Right ventricle myocardium superior (tissue), 1 donor: ENCODE measurements around the gene STAT5B. TPM values are rescaled to one million over a fixed set of nuclear protein-coding genes. Genes with fewer than 3 reads are reported as not detected.
"Not testable (repeated sequence)": the region's sequence is repeated elsewhere in the genome, so short reads cannot be mapped to it uniquely, and the experiment has no call there.

Experiments
- ATAC-seq: fragments of 200-7000 bp; cut with Tn5 transposase; one replicate; pipeline ENCODE4 v1.9.1; 2020; ENCODE audit warnings: mild to moderate bottlenecking; ENCODE audit not compliant: poor library complexity
- DNase-seq: peaks from one replicate; pipeline ENCODE4 v3.0.0-alpha.2; 2020
- intact Hi-C: fragments of 100-400 bp; cut with DNase I; formaldehyde crosslinking; loops from one replicate; pipeline ENCODE4 v1.11.2; 2022
- total RNA-seq: library from RNA; stranded (reverse); fragmentation: NEBNext Ultra II Directional; extraction: Animal tissue kit (Norgen Biotek cat#: 25700); gene quantifications from one replicate; pipeline ENCODE4 v1.2.1, GENCODE V29; 2021
- donor health status: DM: no; HTN: yes; CAD: no; lungs with severe emphysema.

Gene STAT5B
- total RNA-seq, 1 donor from 2014 or later: 30.0 TPM

GRCh38 chr17:42248351-42249179 is 27.6 kb downstream of the STAT5B start:
- intact Hi-C loops: no loop called here
- peak; percentile 78 for DNase-seq
- peak; percentile 97 for ATAC-seq

DNA sequence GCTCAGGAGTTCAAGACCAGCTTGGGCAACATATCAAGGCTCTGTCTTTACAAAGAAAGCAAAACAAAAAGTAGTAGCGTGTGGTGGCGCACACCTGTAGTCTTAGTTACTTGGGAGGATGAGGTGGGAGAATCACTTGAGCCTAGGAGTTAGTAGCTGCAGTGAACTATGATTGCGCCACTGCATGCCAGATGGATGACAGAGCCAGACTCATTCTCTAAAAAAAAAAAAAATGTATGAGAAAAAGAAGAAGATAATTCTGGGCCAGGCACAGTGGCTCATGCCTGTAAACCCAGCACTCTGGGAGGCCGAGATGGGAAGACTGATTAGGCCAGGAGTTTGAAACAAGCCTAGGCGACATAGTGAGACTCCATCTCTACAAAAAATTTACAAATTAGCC is 28.5 kb downstream of the STAT5B start:
- no peak for ATAC-seq
- no peak for DNase-seq
- intact Hi-C loops: no loop called here

DNA sequence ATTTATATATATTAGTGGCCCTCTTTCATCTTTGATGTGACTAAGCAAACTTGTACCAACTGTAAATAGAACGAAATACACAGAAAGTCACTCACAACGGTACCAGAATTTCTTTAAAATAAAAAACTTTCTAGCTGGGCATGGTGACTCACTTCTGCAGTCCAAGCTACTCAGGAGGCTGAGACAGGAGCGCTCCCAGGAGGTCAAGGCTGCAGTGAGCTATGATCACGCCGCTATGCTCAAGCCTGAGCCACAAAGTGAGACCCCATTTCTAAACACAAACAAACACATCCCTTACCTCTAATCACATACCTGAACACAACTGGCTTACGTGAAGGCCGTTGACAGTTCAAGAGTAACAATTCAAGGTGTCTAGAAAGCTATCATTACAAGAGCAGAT is 29.7 kb downstream of the STAT5B start:
- DNase-seq (no peak), ATAC-seq (no peak)
- intact Hi-C loops: no loop called here

- ATAC-seq, DNase-seq, intact Hi-C loops: not testable (repeated sequence)
Observed at GRCh38 chr17:42245183-42245582, 31.0 kb downstream of the STAT5B start.

GRCh38 chr17:42244116-42244515 is 32.1 kb downstream of the STAT5B start:
- intact Hi-C loops, ATAC-seq, DNase-seq: not testable (repeated sequence)

DNA sequence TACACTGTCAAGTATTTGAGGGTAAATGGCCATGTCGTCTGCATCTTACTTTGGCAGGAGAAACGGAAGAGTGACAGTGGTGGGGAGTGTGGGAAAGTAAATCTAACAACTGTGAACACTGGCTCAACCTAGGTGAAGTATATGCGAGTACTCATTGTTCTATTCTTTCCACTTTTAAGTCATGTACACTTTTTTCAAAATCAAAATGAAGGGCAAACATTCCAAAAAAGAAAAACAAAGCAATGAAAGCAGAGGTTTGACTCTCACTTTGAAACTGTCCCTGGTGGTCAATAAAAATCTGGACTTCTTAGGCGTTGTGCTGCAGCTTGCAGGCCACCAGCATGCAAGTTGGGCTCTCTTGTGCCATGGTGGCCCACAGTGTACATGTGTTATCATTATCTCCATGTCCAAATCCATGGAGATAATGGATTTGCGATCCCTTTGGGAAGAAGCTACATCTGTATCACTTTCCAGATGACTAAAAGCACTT is 32.7 kb downstream of the STAT5B start:
- no peak for DNase-seq
- intact Hi-C loops: no loop called here
- ATAC-seq: no peak

DNA sequence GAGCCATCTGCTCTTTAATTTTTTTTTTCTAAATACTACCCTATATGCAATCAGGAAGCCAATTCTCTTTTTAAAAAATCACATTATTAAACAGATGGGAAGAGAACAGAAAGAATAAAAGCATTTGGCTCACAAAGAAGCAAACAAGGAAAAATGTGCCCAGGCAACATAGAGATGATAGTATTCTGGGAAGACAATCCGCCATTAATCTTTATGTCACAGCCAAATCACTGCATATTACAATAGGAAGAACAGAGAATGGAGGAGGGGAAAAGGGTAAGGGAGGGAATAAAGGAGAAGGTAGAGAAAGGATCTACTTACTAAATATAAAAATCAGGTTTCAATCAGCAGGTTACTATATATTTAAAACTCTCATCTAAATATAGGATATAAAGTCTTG is 34.3 kb downstream of the STAT5B start:
- DNase-seq (no peak), ATAC-seq (no peak)
- intact Hi-C loops: no loop called here

GRCh38 chr17:42240863-42241262 is 35.3 kb downstream of the STAT5B start:
- ATAC-seq, DNase-seq, intact Hi-C loops: not testable (repeated sequence)

GRCh38 chr17:42240201-42240600 is 36.0 kb downstream of the STAT5B start:
- ATAC-seq (no peak), DNase-seq (no peak)
- intact Hi-C loops: no loop called here

GRCh38 chr17:42239576-42239975 is 36.6 kb downstream of the STAT5B start:
- DNase-seq, intact Hi-C loops: not testable (repeated sequence)

GRCh38 chr17:42236760-42237159 is 39.4 kb downstream of the STAT5B start:
- intact Hi-C loops: no loop called here
- no peak for ATAC-seq

More at GRCh38 chr17:42239576-42239975, 36.6 kb downstream of the STAT5B start:
- ATAC-seq: not testable (repeated sequence)

DNA sequence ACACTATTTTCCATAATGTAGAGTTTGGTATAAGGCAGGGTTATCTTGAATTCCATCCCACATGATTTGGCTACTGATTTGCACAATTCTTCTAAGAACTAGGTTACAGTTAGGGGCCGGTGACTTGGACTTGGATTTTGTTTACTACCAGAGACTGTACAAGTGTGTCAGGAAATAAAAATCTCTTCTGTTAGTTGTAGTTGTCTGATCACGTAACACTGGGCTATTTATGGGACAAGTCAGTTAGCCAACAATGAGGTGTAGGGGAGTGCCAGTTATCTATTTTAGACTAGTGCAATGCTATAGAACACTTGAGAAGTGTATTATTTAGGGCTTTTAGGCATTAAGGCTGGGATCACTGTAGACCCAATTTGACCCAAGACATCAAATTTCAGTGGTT is 42.2 kb downstream of the STAT5B start:
- DNase-seq: no peak
- peak; percentile 79 for ATAC-seq
- intact Hi-C loops: no loop called here

More at GRCh38 chr17:42236760-42237159, 39.4 kb downstream of the STAT5B start:
- DNase-seq: no peak

DNA sequence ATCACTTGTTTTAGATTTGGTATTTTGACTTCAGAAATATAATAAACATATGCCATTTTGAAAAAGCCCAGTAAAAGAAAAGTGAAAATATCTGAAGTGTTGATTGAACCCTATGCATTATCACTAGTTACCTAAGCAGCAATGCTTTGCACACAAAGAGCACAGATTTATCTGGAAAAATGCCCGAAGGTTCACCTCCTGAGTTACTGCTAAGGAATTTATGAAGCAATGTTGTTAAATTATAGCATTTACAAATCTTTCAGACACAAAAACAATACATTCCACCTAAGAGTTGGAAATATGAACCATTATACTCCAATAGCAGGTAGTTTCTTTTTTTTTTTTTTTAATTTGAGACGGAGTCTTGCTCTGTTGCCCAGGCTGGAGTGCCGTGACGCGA is 43.0 kb downstream of the STAT5B start:
- ATAC-seq (no peak), DNase-seq (no peak)
- intact Hi-C loops: no loop called here

- no peak for DNase-seq
- no peak for ATAC-seq
- intact Hi-C loops: no loop called here
Observed at GRCh38 chr17:42230225-42230624, 46.0 kb downstream of the STAT5B start.

DNA sequence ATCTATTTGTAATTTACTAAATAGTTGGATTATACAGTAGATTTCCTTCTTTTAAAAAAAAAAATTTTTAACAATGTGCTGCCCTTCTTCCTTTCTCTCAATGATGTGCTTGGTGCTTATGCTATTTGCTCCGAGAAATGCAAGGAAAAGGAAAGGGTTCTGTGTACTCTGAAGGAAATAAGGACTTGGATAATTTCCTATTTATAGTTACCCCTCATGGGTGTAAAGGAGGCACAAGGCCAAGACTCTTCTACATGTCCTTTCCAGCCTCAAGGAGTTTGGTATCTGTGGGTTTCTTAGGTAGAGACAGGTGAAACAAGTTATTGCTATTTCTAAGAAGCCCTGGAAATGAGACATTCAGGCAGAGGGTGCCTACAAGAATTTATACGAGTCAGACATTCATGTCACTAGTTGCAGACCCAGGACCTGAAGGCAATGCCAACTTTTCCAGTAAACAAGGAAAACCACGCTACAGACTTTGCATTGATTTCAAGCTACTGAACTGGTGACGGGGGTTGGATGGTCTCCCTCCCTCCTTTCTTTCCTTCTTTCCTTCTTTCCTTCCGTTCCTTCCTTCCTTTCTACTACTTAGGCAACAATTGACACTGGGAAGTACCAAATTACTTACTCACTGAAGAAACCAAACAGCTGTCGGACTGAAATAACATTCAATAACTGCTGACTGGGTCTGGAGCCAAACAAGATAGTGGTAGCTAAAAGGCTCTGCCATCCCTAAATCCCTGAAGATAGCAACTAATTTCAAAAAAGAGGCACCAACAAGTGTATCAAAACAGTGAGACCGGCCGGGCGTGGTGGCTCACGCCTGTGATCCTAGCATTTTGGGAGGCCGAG is 48.1 kb downstream of the STAT5B start:
- ATAC-seq: peak; percentile 70
- no peak for DNase-seq
- intact Hi-C loops: no loop called here

GRCh38 chr17:42225646-42226045 is 50.5 kb downstream of the STAT5B start:
- intact Hi-C loops: no loop called here
- DNase-seq: no peak
- ATAC-seq: no peak

GRCh38 chr17:42224651-42225050 is 51.5 kb downstream of the STAT5B start:
- DNase-seq: no peak
- intact Hi-C loops: no loop called here
- no peak for ATAC-seq

DNA sequence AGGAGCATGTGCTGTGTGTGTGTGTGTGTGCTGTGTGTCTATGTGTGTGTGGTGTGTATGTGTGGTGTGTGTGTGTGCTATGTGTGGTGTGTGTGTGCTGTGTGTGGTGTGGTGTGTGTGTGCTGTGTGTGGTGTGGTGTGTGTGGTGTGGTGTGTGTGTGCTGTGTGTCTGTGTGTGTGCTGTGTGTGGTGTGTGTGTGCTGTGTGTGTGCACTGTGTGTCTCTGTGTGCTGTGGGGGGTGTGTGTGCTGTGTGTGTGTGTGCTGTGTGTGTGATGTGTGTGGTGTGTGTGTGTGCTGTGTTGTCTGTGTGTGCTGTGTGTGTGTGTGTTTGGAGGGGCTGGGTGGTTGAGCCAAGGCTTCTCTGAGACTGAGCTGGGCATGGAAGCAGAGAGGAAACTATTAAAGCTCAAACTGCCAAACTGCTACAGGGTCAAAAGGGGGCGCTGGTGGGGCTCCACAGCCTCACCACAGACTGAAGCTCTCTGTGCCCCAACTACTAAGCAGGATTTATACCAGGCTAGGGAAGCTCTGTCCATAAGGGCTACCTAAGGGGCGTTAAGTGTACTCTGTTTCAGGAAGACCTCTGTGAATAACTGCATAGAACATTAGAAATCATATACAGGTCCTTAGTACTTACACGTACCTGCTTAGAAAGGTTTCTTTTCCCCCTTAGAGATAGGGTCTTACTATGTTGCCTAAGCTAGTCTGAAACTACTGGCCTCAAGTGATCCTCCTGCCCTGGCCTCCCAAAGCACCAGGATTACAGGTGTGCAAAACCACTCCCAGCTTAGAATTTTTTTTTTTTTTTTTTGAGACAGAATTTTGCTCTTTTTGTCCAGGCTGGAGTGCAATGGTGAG is 54.1 kb downstream of the STAT5B start:
- DNase-seq: peak; percentile 50
- intact Hi-C loops: no loop called here
- ATAC-seq: peak; percentile 56

DNA sequence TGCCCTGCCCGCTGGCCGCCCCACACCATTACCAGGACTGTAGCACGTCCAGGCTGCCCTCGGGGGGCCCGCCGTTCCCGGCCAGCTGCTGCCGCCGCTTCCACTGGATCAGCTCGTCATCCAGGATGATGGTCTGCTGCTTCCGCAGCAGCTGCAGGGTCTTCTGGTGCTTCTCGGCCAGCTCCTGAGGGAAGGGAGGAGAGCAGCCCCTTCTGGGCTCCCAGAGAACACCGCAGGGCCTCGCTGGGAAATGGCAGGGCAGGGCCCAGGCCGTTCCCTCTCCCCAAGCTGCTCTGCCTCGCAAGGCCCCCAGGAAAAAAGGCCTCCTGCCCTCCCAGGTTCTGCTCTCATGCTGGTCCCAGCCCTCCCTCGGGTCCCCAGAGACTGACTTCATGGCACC is 56.9 kb downstream of the STAT5B start:
- intact Hi-C loops, ATAC-seq, DNase-seq: not testable (repeated sequence)
